ENCODE results near the gene B4GALT5.

DNA sequence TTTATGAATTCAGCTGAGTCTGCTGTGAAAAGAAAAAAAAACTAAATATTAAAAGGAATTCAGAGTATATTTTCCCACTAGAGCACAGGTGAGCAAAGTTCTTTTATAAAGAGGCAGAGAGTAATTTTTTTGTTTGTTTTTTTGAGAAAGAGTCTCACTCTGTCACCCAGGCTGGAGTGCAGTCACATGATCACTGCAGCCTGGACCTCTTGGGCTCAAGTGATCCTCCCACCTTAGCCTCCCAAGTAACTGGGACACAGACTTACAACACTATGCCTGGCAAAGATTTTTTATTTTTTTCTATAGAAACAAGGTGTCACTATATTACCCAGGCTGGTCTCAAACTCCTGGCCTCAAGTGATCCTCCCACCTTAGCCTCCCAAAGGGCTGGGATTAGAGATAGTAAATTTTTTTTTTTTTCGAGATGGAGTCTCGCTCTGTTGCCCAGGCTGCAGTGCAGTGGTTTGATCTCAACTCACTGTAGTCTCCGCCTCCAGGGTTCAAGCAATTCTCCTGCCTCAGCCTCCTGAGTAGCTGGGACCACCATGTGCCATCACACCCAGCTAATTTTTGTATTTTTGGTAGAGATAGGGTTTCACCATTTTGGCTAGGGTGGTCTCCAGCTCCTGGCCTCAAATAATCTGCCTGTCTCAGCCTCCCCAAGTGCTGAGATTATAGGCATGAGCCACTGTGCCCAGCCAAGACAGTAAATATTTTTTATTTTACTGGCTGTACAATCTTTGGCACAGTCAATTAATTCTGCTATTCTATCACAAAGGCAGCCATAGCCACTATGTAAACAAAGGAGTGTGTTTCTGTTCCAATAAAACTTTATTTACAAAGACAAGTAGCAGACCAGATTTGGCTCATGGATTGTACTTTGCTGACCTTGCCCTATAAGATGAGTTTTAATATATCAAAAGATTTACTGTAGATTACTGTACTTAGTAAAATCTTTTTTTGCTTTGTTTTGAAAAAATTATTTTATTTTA lies 14.5 kb upstream of the B4GALT5 start:
- TF ChIP-seq, protein P1, sequence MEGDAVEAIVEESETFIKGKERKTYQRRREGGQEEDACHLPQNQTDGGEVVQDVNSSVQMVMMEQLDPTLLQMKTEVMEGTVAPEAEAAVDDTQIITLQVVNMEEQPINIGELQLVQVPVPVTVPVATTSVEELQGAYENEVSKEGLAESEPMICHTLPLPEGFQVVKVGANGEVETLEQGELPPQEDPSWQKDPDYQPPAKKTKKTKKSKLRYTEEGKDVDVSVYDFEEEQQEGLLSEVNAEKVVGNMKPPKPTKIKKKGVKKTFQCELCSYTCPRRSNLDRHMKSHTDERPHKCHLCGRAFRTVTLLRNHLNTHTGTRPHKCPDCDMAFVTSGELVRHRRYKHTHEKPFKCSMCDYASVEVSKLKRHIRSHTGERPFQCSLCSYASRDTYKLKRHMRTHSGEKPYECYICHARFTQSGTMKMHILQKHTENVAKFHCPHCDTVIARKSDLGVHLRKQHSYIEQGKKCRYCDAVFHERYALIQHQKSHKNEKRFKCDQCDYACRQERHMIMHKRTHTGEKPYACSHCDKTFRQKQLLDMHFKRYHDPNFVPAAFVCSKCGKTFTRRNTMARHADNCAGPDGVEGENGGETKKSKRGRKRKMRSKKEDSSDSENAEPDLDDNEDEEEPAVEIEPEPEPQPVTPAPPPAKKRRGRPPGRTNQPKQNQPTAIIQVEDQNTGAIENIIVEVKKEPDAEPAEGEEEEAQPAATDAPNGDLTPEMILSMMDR (IDR thresholded peaks at IDR 0.05): no peak
- no peak for TF ChIP-seq POLR2A (IDR thresholded peaks at IDR 0.05)
